ENCODE results near the gene TCERG1L. TPM values are rescaled to one million over a fixed set of nuclear protein-coding genes. Genes with fewer than 3 reads are reported as not detected.

Gene TCERG1L
- total RNA-seq, 1 donor from 2014 or later: 0.05 TPM

GRCh38 chr10:131207584-131208532, 103.7 kb downstream of the TCERG1L start:
- Mint-ChIP-seq H3K4me3 (no peak overlapping the region), H3K36me3 (ENCODE audit: low read depth) (no peaks in the 10 kb centered on the region), H3K4me1 (ENCODE audit: low read depth) (no peaks in the 10 kb centered on the region), H3K27ac (no peak overlapping the region), H3K9me3 (no peaks in the 10 kb centered on the region), H3K27me3 (ENCODE audit: insufficient read depth) (no peaks in the 10 kb centered on the region)
- DNase-seq (ENCODE audit: low spot score): no peak
- intact Hi-C loops (cut with micrococcal nuclease): no loop called here

GRCh38 chr10:131207176-131207575, 104.3 kb downstream of the TCERG1L start:
- Mint-ChIP-seq H3K27me3 (ENCODE audit: insufficient read depth) (no peaks in the 10 kb centered on the region), H3K27ac (no peak overlapping the region), H3K4me3 (no peak overlapping the region), H3K9me3 (no peaks in the 10 kb centered on the region), H3K4me1 (ENCODE audit: low read depth) (no peaks in the 10 kb centered on the region), H3K36me3 (ENCODE audit: low read depth) (no peaks in the 10 kb centered on the region)
- no peak for DNase-seq (ENCODE audit: low spot score)
- intact Hi-C loops (cut with micrococcal nuclease): no loop called here

DNA sequence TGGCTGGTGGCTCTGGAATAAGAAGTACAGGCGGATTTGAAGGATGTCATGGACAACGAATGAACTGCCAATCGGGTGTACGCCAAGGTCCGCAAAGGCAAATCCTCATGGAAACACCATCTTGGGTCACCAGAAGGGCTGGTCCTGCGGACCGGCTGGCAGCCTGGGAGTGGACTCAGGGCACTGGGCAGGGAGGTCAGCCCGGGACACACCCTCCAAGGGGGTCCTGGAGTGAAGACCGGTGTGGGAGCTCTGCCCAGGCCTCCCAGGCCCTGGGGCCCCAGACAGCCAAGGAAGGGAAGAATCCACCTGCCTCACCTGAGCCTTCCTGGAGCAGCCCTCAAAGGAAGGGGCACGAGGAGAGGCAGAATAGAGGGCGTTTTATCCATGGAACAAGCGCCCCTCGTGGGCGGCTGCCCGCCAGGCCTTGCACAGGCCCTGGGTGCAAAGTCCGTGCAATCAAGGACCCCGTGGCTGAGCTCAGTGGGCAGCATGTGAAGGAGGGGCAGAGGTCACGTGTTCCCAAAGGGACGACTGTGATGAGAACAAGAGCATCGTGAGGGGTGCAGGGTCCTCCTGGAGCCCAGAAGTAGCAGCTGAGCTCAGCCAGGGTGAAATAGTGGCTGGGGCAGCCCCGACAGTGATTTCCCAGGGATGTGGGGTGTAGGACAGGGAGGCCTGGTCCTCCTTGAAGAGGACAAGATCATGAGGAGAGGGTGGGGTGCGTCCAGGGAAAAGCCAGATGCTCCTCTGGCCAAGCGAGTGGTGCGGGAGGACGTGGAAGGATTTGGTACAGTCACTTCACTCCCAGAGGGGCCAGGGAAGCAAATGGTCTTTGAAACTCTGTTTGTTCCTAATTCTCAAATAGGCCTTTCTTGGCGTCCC, 105.2 kb downstream of the TCERG1L start:
- H3K4me1 Mint-ChIP-seq (ENCODE audit: low read depth): no peaks in the 10 kb centered on the region
- no peaks in the 10 kb centered on the region for H3K27me3 Mint-ChIP-seq (ENCODE audit: insufficient read depth)
- no peak for DNase-seq (ENCODE audit: low spot score)
- H3K9me3 Mint-ChIP-seq: no peaks in the 10 kb centered on the region
- H3K36me3 Mint-ChIP-seq (ENCODE audit: low read depth): no peaks in the 10 kb centered on the region
- intact Hi-C loops (cut with micrococcal nuclease): no loop called here
- H3K27ac Mint-ChIP-seq: no peak overlapping the region
- no peak overlapping the region for H3K4me3 Mint-ChIP-seq

DNA sequence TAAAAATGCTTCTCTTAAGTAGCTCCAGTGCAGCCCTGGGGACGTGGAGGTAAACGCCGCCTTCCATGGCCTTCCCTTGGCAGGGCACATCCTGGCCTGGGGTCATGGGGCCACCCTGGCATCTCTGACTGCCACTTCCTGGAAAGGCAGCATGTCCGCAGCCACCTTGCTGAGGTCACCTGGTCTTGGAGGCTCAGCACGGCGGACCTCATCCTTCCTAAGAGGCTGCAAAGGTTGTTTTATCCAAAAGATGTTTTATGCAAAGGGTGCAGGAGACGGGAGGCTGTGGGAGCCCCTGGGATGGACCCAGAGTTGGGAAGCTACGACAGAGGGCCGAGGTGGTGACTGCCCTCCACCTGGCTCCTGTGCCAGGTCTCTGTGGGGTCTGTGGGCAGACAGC, 106.0 kb downstream of the TCERG1L start:
- H3K4me3 Mint-ChIP-seq: no peak overlapping the region

DNA sequence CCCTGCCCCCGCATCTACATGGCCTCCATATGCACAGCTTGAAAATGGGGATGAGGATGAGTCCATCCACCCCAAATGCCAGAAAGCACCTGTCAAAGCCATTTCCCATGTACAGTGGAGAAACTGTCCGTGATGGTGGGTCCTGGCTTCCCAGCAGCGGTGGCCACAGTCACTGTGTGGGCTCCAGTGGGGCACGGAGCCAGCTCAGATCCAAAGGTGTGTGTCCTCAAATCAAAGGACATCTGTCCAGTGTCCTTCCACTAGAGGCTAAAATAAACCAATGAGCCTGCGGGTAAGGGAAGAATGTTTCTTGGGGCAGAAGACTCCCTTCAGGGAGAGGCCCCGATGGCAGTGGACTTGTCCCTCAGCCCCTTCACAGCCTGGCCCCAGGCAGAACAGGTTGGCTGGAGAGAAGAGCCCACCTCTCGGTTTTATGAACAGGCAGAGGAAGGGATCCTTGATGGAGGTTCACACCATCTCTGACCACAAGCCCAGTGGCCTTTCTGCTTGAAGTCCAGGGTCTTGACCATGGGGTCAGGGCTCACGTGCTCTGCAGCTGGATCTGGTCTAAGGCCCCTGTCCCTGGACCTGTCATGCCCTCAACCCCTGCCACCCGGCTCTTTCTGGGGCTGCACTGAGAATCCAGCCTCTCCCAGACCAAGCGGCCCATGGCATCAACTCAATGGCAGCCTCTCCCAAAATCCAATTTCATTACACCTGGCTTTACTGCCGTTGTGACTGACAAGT, 106.9 kb downstream of the TCERG1L start:
- Mint-ChIP-seq H3K9me3 (no peaks in the 10 kb centered on the region), H3K27me3 (ENCODE audit: insufficient read depth) (no peaks in the 10 kb centered on the region), H3K4me3 (no peak overlapping the region), H3K27ac (no peak overlapping the region), H3K36me3 (ENCODE audit: low read depth) (no peaks in the 10 kb centered on the region), H3K4me1 (ENCODE audit: low read depth) (no peaks in the 10 kb centered on the region)
- intact Hi-C loops (cut with micrococcal nuclease): no loop called here
- no peak for DNase-seq (ENCODE audit: low spot score)

More for the DNA sequence above, 106.0 kb downstream of the TCERG1L start:
- DNase-seq (ENCODE audit: low spot score): no peak
- no peaks in the 10 kb centered on the region for H3K9me3 Mint-ChIP-seq
- H3K27ac Mint-ChIP-seq: no peak overlapping the region
- H3K4me1 Mint-ChIP-seq (ENCODE audit: low read depth): no peaks in the 10 kb centered on the region
- H3K27me3 Mint-ChIP-seq (ENCODE audit: insufficient read depth): no peaks in the 10 kb centered on the region
- intact Hi-C loops (cut with micrococcal nuclease): no loop called here
- H3K36me3 Mint-ChIP-seq (ENCODE audit: low read depth): no peaks in the 10 kb centered on the region

GRCh38 chr10:131203456-131204357, 107.8 kb downstream of the TCERG1L start:
- Mint-ChIP-seq H3K4me3 (no peak overlapping the region), H3K4me1 (ENCODE audit: low read depth) (no peaks in the 10 kb centered on the region), H3K27me3 (ENCODE audit: insufficient read depth) (no peaks in the 10 kb centered on the region), H3K9me3 (no peaks in the 10 kb centered on the region), H3K27ac (no peak overlapping the region), H3K36me3 (ENCODE audit: low read depth) (no peaks in the 10 kb centered on the region)
- no peak for DNase-seq (ENCODE audit: low spot score)
- intact Hi-C loops (cut with micrococcal nuclease): no loop called here

DNA sequence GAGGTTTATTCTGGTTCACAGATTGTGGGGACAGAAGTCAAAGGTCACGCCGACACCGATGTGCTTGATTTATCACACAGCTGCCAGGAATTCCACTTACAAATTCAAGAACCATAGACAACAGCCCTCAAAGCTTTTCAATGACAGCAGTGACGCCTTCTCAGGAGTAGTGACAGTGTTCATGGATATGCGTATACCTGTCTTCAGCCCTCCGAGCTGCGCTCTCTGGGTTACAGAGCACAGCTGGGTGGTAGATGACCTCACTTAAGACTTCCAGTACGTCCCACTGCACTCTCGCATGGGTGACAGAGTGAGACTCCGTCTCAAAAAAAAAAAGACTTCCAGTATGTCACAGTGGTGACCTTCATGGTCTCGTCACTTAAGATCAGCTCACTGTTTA, 108.5 kb downstream of the TCERG1L start:
- no peaks in the 10 kb centered on the region for H3K9me3 Mint-ChIP-seq
- no peak overlapping the region for H3K4me3 Mint-ChIP-seq
- H3K27me3 Mint-ChIP-seq (ENCODE audit: insufficient read depth): no peaks in the 10 kb centered on the region
- H3K27ac Mint-ChIP-seq: no peak overlapping the region
- no peak for DNase-seq (ENCODE audit: low spot score)
- intact Hi-C loops (cut with micrococcal nuclease): no loop called here
- no peaks in the 10 kb centered on the region for H3K36me3 Mint-ChIP-seq (ENCODE audit: low read depth)
- no peaks in the 10 kb centered on the region for H3K4me1 Mint-ChIP-seq (ENCODE audit: low read depth)

- Mint-ChIP-seq H3K36me3 (ENCODE audit: low read depth) (no peaks in the 10 kb centered on the region), H3K9me3 (no peaks in the 10 kb centered on the region), H3K4me3 (no peak overlapping the region), H3K27me3 (ENCODE audit: insufficient read depth) (no peaks in the 10 kb centered on the region), H3K4me1 (ENCODE audit: low read depth) (no peaks in the 10 kb centered on the region), H3K27ac (no peak overlapping the region)
- DNase-seq (ENCODE audit: low spot score): no peak
- intact Hi-C loops (cut with micrococcal nuclease): no loop called here
Measured at GRCh38 chr10:131201741-131202515, 109.6 kb downstream of the TCERG1L start.

DNA sequence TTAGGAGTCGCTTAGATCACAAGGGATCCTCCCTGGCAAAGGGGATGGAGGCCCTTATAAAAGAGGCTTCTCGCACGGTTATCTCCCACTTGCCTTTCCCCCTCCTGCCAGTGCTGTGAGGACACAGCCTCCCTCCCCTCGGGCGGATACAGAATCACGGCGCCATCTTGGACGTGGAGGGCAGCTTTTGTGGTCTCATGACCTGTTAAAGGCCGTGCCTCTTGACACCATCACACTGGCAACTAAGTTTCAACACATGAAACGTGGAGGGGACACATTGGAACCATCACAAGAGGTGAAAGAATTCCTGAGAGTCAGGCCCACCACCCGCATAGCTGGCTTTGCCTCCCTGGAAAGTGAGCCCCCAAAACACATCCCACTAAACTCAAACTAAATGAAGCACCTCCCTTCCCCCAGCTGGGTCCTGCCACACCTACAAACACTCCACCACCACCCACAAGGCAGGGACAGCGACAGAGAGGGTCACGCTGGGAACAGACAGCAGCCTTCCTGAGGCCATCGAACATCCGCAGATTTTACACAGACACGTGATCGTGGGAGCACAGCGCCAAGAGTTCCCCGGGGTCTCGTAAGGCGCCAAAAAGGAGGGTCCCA, 110.6 kb downstream of the TCERG1L start:
- H3K27me3 Mint-ChIP-seq (ENCODE audit: insufficient read depth): no peaks in the 10 kb centered on the region
- no peaks in the 10 kb centered on the region for H3K9me3 Mint-ChIP-seq
- no peaks in the 10 kb centered on the region for H3K4me1 Mint-ChIP-seq (ENCODE audit: low read depth)
- DNase-seq (ENCODE audit: low spot score): no peak
- H3K27ac Mint-ChIP-seq: no peak overlapping the region
- intact Hi-C loops (cut with micrococcal nuclease): no loop called here
- H3K36me3 Mint-ChIP-seq (ENCODE audit: low read depth): no peaks in the 10 kb centered on the region
- no peak overlapping the region for H3K4me3 Mint-ChIP-seq

DNA sequence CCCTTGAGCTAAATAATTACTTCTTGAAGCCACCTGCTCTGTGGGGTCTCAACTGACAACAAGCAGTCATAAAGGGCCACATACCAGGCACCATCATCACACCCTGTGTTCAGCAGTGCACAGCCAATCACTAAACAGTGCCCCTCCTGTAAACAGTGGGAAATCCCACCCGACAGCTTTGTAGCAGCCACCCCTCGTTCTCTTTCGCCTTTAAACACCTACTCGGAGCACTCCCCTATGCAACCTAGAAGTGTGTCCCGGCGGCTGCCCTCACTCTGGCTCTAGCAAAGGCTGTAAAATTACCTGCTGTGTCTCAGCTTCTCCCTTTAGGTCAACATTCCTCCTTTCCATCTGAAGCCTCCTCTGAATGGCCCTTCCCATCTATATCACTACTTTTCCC, 111.9 kb downstream of the TCERG1L start:
- DNase-seq (ENCODE audit: low spot score): no peak
- Mint-ChIP-seq H3K27me3 (ENCODE audit: insufficient read depth) (no peaks in the 10 kb centered on the region), H3K36me3 (ENCODE audit: low read depth) (no peaks in the 10 kb centered on the region), H3K27ac (no peak overlapping the region), H3K4me1 (ENCODE audit: low read depth) (no peaks in the 10 kb centered on the region), H3K9me3 (no peaks in the 10 kb centered on the region), H3K4me3 (no peak overlapping the region)
- intact Hi-C loops (cut with micrococcal nuclease): no loop called here

- intact Hi-C loops (cut with micrococcal nuclease): no loop called here
- Mint-ChIP-seq H3K27me3 (ENCODE audit: insufficient read depth) (no peaks in the 10 kb centered on the region), H3K9me3 (no peaks in the 10 kb centered on the region), H3K36me3 (ENCODE audit: low read depth) (no peaks in the 10 kb centered on the region), H3K4me1 (ENCODE audit: low read depth) (no peaks in the 10 kb centered on the region), H3K4me3 (no peak overlapping the region), H3K27ac (no peak overlapping the region)
- DNase-seq (ENCODE audit: low spot score): no peak
Measured at GRCh38 chr10:131198843-131199242, 112.7 kb downstream of the TCERG1L start.

Measured in activated T-helper 1 cell treated with anti-CD3 and anti-CD28 coated beads, Interleukin-12 subunit alpha, Interleukin-12 subunit beta, Interleukin-2, Interleukin-4 antibody, amounts not matched to agents 30 ng/mL and 10 ng/mL and 1 ng/mL, durations not matched to agents 14 hours and 24 hours and 36 hours (primary cell).